Endothelial cell of umbilical vein (primary cell): ENCODE results near the gene PLOD1. TPM values are rescaled to one million over a fixed set of nuclear protein-coding genes. Genes with fewer than 3 reads are reported as not detected.
"Not testable (repeated sequence)": the region's sequence is repeated elsewhere in the genome, so short reads cannot be mapped to it uniquely, and the experiment has no call there.

Source experiments
- BruUV-seq: library from RNA; stranded (reverse); fragments of 400-500 nt; replicated peaks from 2 replicates; lab custom pipeline; 2021; lab: Mats Ljungman, UMichigan
- CTCF ChIA-PET: fragments of 300-600, 350-600 bp; sonication (Branson Sonifier 250); formaldehyde crosslinking; loops from one replicate; lab custom pipeline; 2021; ENCODE audit warnings: antibody characterized with exemption, inconsistent platforms; lab: Charles Lee
- POLR2A ChIA-PET: fragments of 300-600, 350-600 bp; sonication (Branson Sonifier 250); formaldehyde crosslinking; loops from one replicate; lab custom pipeline; 2021; ENCODE audit warnings: antibody characterized with exemption, inconsistent platforms; lab: Charles Lee
- DNase-seq: peaks from one replicate; pipeline ENCODE4 v3.0.0-alpha.2; 2011; ENCODE audit warnings: low read depth, low spot score
- FAIRE-seq: peaks from 2 replicates; lab custom pipeline; 2011; peaks lifted over from hg19 to GRCh38; lab: Jason Lieb, UNC
- H2AFZ ChIP-seq: 2 replicates; pipeline ENCODE4 v1.6.0; 2012; ENCODE audit warnings: low read depth, low read length, control low read depth, inconsistent platforms
- H3K27ac ChIP-seq: 2 replicates; pipeline ENCODE4 v1.5.1; 2011; ENCODE audit warnings: low read depth, mild to moderate bottlenecking, control low read depth, low read length, moderate library complexity; ENCODE audit not compliant: insufficient read depth
- H3K27me3 ChIP-seq, 2 experiments: 2 replicates each; pipeline versions ENCODE4 v1.6.0 to v1.6.1; 2011; ENCODE audit warnings: low read length in 2 of 2, mixed read lengths in 1 of 2; ENCODE audit not compliant: control insufficient read depth in 2 of 2, insufficient read depth in 2 of 2
- H3K36me3 ChIP-seq, 2 experiments: 2 replicates in 1 of 2; 3 replicates in 1 of 2; pipeline ENCODE4 v1.5.1; 2011; ENCODE audit warnings: low read length in 2 of 2, mild to moderate bottlenecking in 1 of 2, moderate library complexity in 1 of 2; ENCODE audit not compliant: control insufficient read depth in 2 of 2, insufficient read depth in 2 of 2; ENCODE audit errors: extremely low read depth in 1 of 2
- H3K4me1 ChIP-seq: 3 replicates; pipeline ENCODE4 v1.5.1; 2011; ENCODE audit warnings: mild to moderate bottlenecking, low read length; ENCODE audit not compliant: control insufficient read depth, insufficient read depth; ENCODE audit errors: extremely low read depth
- H3K4me2 ChIP-seq: 2 replicates; pipeline ENCODE4 v1.6.1; 2011; ENCODE audit warnings: low read length, control low read depth, mixed read lengths; ENCODE audit not compliant: insufficient read depth
- H3K4me3 ChIP-seq, 3 experiments: fragments of 200-600 bp in 1 of 3; sonication (generic), shearing (Covaris generic) in 1 of 3; replicated peaks in 1 of 3; 2 replicates each; pipeline ENCODE4 v1.5.1; 2011 to 2016; ENCODE audit warnings: control low read depth in 3 of 3, low read length in 3 of 3, mild to moderate bottlenecking in 2 of 3, inconsistent platforms in 1 of 3, low read depth in 1 of 3, moderate library complexity in 1 of 3; ENCODE audit not compliant: insufficient read depth in 1 of 3
- H3K79me2 ChIP-seq: 2 replicates; pipeline ENCODE4 v1.6.0; 2012; ENCODE audit warnings: low read length, inconsistent platforms; ENCODE audit not compliant: control insufficient read depth, insufficient read depth
- H3K9ac ChIP-seq: replicated peaks from 2 replicates; pipeline ENCODE3; 2011; ENCODE audit warnings: low read length, control low read depth; ENCODE audit not compliant: insufficient read depth; ENCODE audit errors: extremely low read depth
- H3K9me1 ChIP-seq: replicated peaks from 3 replicates; pipeline ENCODE4 v1.6.0; 2011; ENCODE audit warnings: mild to moderate bottlenecking, low read length; ENCODE audit not compliant: control insufficient read depth, insufficient read depth; ENCODE audit errors: extremely low read depth
- H3K9me3 ChIP-seq: replicated peaks from 2 replicates; pipeline ENCODE4 v1.5.1; 2012; ENCODE audit warnings: low read length, inconsistent platforms; ENCODE audit not compliant: control insufficient read depth, insufficient read depth
- H4K20me1 ChIP-seq: replicated peaks from 2 replicates; pipeline ENCODE3; 2011; ENCODE audit warnings: mild to moderate bottlenecking, low read length; ENCODE audit not compliant: control insufficient read depth, insufficient read depth; ENCODE audit errors: extremely low read depth
- EZH2 ChIP-seq: IDR thresholded peaks from 2 replicates; pipeline ENCODE4 v1.6.1; 2012; ENCODE audit warnings: borderline replicate concordance, low read depth, mild to moderate bottlenecking, moderate library complexity, low read length, inconsistent platforms; ENCODE audit not compliant: severe bottlenecking
- FOS ChIP-seq: IDR thresholded peaks from 2 replicates; pipeline ENCODE4 v1.6.1; 2011; ENCODE audit warnings: mild to moderate bottlenecking, low read length, moderate library complexity, borderline replicate concordance; ENCODE audit not compliant: insufficient read depth
- GATA2 ChIP-seq: IDR thresholded peaks from 2 replicates; pipeline ENCODE4 v1.7.0; 2011; ENCODE audit warnings: low read depth, mild to moderate bottlenecking, moderate library complexity, mixed read lengths, low read length; ENCODE audit not compliant: insufficient read length, insufficient read depth
- JUN ChIP-seq: IDR thresholded peaks from 2 replicates; pipeline ENCODE4 v1.6.1; 2011; ENCODE audit warnings: borderline replicate concordance, low read depth; ENCODE audit not compliant: insufficient read length, insufficient read depth
- MYC ChIP-seq: IDR thresholded peaks from one replicate; pipeline ENCODE4 v1.6.1; 2011; ENCODE audit warnings: mild to moderate bottlenecking, low read depth, low read length
- POLR2A ChIP-seq: IDR thresholded peaks from 2 replicates; pipeline ENCODE4 v1.6.1; 2012; ENCODE audit warnings: low read depth, mild to moderate bottlenecking, control low read depth, low read length
- POLR2AphosphoS5 ChIP-seq: IDR thresholded peaks from 2 replicates; pipeline ENCODE4 v1.6.1; 2012; ENCODE audit warnings: low read depth, mild to moderate bottlenecking, control low read depth, low read length, moderate library complexity; ENCODE audit not compliant: insufficient read depth
- dilution Hi-C: fragments of 300-500 bp; cut with MboI; formaldehyde crosslinking; loops from one replicate; pipeline ENCODE4 v1.15.0; 2019; ENCODE audit warnings: low sequenced_read_pairs; ENCODE audit not compliant: extremely low pct_ligation_motif_present
- intact Hi-C: fragments of 100-400 bp; cut with micrococcal nuclease; formaldehyde crosslinking; loops from one replicate; pipeline ENCODE4 v1.10.0; 2022
- polyA plus RNA-seq, 4 experiments: library from polyadenylated mRNA; depleted of rRNA in 3 of 4; stranded (reverse) in 3 of 4; unstranded in 1 of 4; fragments of >200 nt; gene quantifications; 2 replicates each; pipeline versions ENCODE4 v1.2.1 to v1.2.3, GENCODE V29; 2011 to 2012; ENCODE audit warnings: missing spikeins in 1 of 4
- total RNA-seq: library from RNA; stranded (reverse); gene quantifications from 2 replicates; pipeline ENCODE4 v1.2.3, GENCODE V29; 2021
- TF ChIP-seq, protein P1 (sequence below), 2 donors: IDR thresholded peaks; 1 replicate in 1 of 2; 2 replicates in 1 of 2; pipeline ENCODE4 v1.5.1; 2011; ENCODE audit warnings: low read length in 2 of 2, mild to moderate bottlenecking in 2 of 2, moderate library complexity in 2 of 2, control low read depth in 1 of 2, inconsistent platforms in 1 of 2, low read depth in 1 of 2; ENCODE audit not compliant: insufficient read depth in 1 of 2; ENCODE audit errors: extremely low read depth in 1 of 2
- TF ChIP-seq, protein P2 (sequence below): IDR thresholded peaks from 2 replicates; pipeline ENCODE4 v1.6.1; 2011; ENCODE audit not compliant: insufficient read depth, insufficient read length

Gene PLOD1
- total and polyA plus RNA-seq, 2 donors (not counting 3 experiments of a cell fraction or from before 2014, with no cell fraction given), result 260 to 412 TPM

DNA sequence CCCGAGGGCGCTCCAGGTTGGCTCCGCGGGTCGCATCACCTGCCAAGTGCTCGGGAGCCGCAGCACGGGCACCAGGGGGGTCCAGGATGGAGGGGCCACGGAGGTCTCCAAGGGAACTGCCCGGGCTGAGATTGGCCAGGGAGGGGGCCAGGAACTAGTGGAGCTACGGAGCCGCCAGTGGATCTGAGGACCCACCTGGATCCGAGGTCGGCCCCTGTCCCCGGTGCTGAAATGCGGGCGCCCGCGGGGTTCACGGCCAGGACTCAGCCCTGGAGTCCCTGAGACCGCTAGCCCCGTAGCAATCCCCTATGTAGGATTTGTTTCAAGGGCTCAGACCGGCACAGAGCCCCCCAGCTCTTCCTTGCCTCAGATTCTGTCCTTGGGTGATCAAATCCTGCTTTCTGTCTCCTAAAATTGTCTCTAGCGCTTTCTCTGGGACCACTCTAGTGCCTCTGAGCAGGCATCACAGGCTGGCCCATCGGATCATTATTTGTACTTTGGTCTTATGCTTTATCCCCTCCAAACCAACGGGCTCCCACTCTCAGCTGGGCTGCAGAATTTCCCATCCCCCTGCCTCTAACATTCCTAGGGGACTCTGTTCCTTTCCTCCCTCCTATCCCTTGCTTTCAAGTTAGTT, 35.6 kb upstream of the PLOD1 start:
- TF ChIP-seq POLR2A (no peak), POLR2AphosphoS5 (no peak), MYC (no peak), JUN (no peak), GATA2 (no peak), FOS (no peak), EZH2 (no peak)
- TF ChIP-seq, protein P1, sequence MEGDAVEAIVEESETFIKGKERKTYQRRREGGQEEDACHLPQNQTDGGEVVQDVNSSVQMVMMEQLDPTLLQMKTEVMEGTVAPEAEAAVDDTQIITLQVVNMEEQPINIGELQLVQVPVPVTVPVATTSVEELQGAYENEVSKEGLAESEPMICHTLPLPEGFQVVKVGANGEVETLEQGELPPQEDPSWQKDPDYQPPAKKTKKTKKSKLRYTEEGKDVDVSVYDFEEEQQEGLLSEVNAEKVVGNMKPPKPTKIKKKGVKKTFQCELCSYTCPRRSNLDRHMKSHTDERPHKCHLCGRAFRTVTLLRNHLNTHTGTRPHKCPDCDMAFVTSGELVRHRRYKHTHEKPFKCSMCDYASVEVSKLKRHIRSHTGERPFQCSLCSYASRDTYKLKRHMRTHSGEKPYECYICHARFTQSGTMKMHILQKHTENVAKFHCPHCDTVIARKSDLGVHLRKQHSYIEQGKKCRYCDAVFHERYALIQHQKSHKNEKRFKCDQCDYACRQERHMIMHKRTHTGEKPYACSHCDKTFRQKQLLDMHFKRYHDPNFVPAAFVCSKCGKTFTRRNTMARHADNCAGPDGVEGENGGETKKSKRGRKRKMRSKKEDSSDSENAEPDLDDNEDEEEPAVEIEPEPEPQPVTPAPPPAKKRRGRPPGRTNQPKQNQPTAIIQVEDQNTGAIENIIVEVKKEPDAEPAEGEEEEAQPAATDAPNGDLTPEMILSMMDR (IDR thresholded peaks at IDR 0.05; ENCODE audit: extremely low read depth in 1 of 2, insufficient read depth in 1 of 2, low read depth in 1 of 2, low read length in 2 of 2), result no peak
- TF ChIP-seq, protein P2, sequence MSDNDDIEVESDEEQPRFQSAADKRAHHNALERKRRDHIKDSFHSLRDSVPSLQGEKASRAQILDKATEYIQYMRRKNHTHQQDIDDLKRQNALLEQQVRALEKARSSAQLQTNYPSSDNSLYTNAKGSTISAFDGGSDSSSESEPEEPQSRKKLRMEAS, result no peak
- Histone ChIP-seq H3K4me1 (no peaks in the 10 kb centered on the region), H3K27ac (no peak overlapping the region), H3K79me2 (no peaks in the 10 kb centered on the region), H4K20me1 (no peaks in the 10 kb centered on the region), H3K27me3 (peaks cover 14 to 17% of the 10 kb centered on the region in 2 experiments), H3K9me3 (no peaks in the 10 kb centered on the region), H2AFZ (no peak overlapping the region), H3K9ac (no peak overlapping the region), H3K4me2 (no peak overlapping the region), H3K36me3 (no peaks in the 10 kb centered on the region), H3K4me3 (no peak overlapping the region), H3K9me1 (no peaks in the 10 kb centered on the region)
- intact Hi-C loops, result no loop called here
- no TSS peak for BruUV-seq
- dilution Hi-C loops, result no loop called here
- ChIA-PET POLR2A (interaction anchor here (1.7 kb wide), 1 partner anchor 9 kb away, joined by 9 read pairs; no protein-coding TSS in a partner anchor), CTCF (interaction anchor here (2.2 kb wide), 1 partner anchor 9 kb away, joined by 5 read pairs; no protein-coding TSS in a partner anchor)
- FAIRE-seq (no peak), DNase-seq (no peak)

DNA sequence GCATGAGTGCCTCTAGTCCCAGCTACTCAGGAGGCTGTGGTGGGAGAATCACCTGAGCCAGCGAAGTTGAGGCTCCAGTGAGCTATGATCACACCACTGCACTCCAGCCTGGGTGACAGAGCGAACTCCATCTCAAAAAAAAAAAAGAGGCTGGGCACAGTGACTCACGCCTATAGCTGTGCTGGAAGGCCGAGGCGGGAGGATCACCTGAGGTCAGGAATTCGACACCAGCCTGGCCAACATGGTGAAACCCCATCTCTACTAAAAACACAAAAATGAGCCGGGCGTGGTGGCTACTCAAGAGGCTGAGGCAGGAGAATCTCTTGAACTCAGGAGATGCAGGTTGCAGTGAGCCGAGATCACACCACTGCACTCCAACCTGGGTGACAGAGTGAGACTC, 33.1 kb upstream of the PLOD1 start:
- intact Hi-C loops, H4K20me1 ChIP-seq, H2AFZ ChIP-seq, H3K9ac ChIP-seq, H3K79me2 ChIP-seq, H3K4me2 ChIP-seq, H3K27ac ChIP-seq, dilution Hi-C loops, H3K36me3 ChIP-seq, BruUV-seq, H3K4me3 ChIP-seq, H3K4me1 ChIP-seq, FAIRE-seq, H3K9me3 ChIP-seq, DNase-seq, POLR2A ChIA-PET, H3K9me1 ChIP-seq: not testable (repeated sequence)
- CTCF ChIA-PET, result interaction anchor here (1.6 kb wide), 1 partner anchor 63 kb away, joined by 3 read pairs; no protein-coding TSS in a partner anchor
- peaks cover 14 to 16% of the 10 kb centered on the region in 2 experiments for H3K27me3 ChIP-seq
